Urothelium cell line (cell line): ENCODE data around the gene DLX2.
A peak's percentile ranks its signal among the peaks of the same experiment; 100 is the strongest.

Experiments
- DNase-seq: peaks from one replicate; pipeline ENCODE4 v3.0.0; 2011; ENCODE audit warnings: low spot score, mixed read lengths
- FAIRE-seq: peaks from 2 replicates; lab custom pipeline; 2011; peaks lifted over from hg19 to GRCh38; lab: Jason Lieb, UNC

Gene DLX2

DNA sequence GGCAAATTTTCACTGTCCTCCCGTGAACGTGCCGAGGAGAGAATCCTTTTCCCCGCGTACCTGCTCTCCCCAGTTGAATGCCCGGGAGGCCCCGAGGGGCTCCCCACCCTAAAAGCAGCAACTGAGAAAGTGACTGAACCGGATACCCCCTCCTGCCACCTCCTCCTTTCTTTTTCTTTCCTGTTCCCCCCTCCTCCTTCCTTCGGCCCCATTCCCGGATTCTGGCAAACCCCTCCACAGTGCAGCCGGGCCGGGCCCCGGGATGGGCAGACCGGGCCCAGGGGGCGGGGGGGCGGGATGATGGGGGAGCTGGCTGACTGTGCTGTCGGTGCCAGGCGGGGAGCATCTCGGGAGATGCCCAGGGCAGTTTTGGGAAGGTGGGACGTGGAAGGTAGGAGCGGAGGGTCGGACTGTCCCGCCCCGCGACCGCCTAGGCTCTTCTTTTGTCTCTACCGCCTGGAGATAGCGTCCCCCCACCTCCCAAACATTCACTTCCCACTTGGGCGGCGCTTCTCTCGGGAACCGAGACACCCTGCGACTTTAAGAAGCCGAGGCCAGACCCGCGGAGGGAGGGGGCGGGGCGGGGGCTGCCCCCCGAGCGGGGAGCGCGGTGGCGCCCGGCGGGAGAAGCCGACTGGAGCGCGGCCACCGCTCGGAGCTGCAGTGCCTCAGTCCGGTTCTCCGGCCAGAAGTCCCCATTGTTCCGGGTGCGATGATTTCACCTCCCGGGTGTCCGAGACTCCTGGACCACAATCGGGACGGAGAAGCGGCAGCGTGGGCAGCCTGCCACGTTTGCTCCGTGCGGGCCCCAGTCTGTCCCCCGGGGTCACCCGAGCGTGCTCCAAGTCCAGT, 8.2 kb downstream of the DLX2 start:
- DNase-seq = peak; percentile 65
- FAIRE-seq = no peak

DNA sequence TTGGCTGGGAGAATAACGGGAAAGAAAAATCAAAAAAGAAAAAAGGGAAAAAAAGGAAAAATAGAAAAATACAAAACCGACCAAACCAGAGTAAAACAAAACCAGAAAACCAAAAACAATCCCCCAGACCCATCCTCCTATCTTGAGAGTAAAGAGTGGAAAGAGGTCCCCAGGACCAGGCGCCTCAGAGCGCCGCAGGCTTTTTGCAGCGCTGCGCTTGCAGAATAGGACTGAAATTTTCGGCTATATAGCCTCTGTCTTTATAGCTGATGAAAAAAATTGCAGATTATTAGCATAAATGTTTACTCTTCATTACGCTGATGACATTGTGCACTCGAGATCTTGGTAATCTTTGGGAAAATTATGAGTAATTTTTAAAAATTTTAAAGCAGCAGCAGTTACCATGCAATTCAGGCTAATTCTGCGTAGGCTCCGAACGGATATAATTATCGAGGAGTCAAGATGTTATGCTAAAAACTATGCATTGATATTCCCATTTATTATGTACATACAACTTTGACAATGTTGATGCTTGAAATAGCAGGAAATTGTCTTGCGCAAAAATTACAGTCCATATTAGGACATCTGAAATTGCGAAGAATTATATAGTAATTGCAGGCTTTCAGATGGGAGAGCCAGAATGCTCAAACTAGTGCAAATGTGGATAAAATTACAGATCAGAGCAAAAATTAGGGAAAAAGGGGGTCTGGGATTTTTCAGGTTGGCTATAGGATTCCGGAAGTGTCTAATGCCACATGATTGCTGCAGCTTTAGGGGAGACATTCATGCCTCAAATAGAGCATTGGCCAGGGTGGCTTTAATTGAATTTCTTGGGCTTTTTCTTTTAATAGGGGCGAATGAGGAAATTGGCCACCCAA, 9.0 kb downstream of the DLX2 start:
- DNase-seq = no peak
- FAIRE-seq = no peak

DNA sequence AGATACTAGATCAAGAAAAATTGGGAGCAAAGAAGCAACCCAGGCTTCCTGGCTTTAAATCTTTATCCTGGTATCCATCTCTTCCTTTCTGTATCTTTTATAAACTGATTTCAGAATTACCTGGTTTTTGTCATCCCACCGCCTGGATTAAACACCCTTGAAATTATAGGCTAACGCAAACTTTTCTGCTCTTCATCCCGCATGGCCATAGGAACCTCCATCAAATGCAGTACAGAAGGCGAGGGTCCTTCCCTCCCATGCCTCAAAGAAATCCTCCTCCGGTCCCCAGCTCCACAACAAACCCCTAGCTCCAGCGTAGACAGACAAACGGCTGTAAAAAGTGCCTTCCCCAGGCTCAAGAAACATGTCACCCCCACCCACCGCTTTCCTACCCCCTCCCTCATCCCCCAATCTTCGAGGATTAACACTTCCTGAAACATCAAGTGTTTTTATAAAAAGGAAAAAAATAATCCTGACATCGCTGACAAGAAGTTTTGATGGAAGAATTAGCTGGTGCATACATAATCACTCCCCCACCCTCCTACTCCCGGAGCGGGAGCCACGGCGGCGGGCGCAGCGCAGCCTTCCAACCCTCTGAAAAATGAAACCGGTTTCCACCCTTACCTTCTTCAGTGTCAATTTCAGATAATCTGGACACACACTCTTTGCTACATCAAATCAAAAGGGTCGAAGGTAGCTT, 9.8 kb downstream of the DLX2 start:
- DNase-seq (no peak), FAIRE-seq (no peak)

DNA sequence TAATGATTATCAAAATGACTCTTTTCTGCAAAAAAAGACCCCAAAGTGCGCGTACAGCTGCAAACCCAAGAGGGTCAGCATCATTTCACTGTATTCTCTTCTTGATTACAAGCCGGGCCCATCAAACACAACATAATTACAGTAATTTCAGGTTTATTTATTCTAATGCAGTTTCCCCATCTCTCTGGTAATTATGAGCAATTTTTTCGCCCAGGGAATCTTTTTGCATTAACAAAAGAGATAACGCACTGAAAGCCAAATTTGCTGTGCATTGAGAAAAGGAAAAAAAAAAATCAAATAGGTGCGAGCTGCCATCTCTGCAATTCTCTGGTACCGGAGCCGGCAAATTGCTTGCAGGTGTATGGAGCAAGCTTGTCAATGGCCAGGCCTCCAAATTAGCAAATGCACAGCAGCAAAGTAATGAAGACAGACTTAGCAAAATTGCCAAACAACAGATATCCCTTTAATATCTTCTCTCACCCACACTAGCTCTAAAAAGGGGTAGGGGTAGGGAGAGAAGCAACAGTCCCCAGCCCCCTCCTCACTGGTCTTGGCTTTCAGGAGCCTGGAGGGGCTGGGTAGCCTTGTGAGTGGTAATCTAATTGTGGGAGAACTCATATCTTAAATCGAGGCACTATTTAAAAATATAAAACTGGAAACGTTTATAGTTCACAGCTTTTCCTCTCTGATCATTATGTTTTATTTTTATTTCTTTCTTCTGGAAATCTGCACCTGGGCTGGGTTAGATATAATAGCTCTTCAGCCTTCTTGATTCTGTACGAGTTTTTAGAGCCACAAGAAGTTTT, 10.7 kb downstream of the DLX2 start:
- no peak for FAIRE-seq
- no peak for DNase-seq

DNA sequence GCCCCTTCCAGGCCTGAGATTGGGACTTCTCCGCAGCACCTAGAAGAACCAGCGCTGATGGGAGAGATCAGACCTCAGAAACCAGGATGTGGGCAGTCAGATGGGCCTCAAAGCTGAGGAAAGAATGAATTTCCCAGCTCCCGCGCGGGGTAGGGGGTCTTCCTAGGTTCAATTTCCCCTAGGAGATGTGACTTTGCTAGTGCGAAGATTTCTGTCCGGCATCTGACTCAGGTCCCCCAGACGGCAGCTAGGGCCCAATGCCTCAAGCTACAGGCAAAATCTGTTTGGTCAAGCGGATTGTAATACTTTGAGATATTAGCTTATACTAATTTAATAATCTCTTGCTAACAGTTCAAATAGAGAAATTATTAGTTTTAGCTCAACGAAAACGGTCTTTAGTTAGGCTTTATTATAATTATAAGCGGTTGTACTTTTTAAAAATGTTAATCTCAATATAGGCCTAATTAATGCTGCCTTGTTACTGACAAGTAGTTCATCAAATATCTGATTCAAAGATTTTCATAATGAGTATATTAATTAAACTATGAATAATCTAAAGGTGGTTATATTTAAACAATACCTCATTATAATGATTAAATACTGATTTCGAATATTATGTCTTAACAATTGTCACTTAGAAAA, 11.6 kb downstream of the DLX2 start:
- no peak for DNase-seq
- no peak for FAIRE-seq

DNA sequence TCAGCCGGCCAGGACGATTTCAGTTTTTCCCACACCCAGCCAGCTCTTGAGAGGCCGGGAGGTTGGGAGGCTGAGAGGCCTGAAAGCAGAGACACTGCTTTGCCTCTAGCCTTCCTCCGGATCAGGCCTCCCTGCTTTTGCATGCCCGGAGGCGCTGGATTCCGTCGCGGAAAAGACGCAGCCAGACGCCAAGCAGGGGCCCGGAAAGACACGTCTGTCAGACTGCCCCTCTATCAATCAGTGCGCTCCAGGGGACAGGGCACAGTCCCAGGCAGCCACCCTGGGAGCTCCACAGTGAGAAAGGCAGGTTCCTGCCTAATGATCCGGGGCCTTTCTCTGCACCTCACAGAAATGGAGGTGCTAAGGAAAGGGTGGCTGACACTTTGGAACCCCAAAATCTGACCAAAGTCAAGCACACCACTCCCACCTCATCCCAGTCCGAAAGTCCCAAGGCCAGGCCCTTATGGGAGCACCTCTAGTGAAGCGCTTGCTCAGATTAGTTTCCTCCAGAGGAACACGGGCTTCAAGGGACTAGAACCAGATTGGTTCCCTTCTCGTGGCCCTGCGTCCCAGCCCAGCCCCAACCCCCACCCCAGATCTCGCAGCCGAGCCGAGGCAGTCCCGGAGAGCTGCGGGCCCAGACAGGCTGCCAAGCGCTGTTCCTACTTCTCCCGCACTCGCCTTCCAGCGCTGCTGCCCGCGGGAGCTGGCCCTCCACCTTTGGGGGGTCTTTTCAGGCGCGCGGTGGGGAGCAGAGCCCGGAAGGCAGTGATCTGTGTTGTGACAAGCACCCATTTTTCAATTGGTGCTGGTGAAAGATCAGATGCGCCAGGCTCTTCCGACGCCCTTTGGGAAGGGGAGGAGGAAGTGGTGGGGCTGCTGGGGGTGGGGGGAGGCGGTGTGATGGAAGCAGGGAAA, 12.4 kb downstream of the DLX2 start:
- FAIRE-seq (no peak), DNase-seq (no peak)

DNA sequence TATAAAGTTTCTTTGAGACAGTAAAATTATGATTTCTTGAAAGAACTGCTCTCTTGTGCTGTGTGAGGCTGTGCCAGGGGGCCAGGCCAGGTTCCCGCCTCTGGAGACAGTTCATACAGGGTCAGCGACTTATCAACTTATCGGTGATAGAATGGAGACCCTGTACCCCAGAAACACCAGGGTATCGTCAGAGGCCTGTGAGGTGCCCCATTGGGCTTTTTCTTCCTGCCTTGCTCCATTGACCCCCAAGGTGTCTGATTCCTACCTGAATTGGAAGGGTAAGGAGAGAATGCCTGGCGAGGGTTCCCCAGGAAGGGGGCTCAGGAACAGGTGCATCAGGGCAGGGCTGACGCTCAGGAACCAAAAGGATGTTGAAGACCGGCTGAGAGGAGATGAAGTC, 13.1 kb downstream of the DLX2 start:
- no peak for DNase-seq
- FAIRE-seq = no peak

DNA sequence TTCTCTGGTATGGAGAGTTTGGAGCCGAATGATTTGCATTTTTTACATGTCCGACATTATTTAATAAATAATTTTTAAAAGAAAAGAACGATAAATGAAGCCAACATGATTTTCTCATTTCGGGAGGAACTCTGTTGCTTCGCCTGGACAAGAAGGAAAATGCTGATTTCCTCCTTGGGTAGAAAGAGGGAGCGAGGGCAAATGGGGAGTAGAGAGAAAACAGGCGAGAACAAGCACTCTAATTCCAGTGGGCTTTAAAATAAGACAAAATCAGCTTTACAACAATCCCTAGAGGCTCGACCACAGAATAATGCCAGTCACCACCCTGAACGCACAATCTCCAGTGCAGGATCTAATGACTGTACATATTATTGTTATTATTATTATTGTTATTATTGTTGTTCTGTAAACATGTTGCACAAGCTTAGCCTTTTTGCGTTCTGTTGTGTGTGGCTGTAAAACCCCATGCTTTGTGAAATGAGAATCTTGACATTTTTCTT, 13.6 kb downstream of the DLX2 start:
- DNase-seq (no peak), FAIRE-seq (no peak)

DNA sequence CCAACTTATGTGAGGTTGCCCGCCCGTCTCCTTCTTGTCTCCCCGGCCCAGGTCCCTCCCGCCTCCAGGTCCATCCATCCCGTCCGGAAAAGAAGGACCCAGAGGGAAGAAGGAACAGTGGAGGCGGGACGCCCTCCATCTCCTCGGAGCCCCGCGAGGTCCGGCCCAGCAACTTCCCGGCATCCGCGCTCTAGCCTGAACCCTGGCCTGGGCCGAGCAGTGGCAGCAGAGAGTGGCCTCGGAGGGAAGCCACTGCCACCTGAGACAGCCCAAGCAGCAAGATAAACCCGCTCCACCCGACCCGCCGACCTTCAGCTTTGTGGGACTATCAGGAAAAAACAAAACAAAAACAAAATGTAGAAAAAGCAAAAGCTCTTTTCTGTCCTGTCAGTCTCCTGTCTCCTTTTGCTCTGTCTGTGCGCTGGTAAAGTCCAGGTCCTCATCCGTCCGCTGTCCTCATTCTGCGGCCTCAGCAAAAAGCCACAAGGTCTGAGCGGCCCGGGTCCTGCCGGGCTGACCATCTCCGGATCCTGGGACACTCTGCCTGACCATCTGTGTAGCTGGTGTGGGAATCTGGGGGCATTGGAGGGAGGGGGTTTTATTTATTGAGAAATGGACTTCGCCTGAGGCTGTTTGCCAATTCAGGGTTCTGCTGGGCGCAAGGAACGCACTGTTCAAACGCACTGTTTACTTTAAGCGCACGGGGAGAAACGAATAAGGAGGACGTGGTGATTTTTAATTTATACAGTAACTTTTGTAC, 14.3 kb downstream of the DLX2 start:
- FAIRE-seq (no peak), DNase-seq (no peak)

DNA sequence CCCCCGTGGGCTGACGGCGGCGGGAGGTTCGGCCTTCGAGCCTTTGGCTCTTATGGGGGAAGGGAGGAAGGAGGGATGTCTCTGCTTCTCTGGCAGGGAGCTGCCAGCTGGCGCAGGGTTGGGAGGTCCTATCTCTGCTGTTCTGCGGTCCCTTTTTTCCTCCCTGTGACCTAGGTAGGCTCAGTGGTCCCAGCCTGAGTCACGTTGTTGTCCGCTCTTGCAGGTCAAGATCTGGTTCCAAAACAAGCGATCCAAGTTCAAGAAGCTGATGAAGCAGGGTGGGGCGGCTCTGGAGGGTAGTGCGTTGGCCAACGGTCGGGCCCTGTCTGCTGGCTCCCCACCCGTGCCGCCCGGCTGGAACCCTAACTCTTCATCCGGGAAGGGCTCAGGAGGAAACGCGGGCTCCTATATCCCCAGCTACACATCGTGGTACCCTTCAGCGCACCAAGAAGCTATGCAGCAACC, 14.9 kb downstream of the DLX2 start:
- FAIRE-seq (no peak), DNase-seq (no peak)

DNA sequence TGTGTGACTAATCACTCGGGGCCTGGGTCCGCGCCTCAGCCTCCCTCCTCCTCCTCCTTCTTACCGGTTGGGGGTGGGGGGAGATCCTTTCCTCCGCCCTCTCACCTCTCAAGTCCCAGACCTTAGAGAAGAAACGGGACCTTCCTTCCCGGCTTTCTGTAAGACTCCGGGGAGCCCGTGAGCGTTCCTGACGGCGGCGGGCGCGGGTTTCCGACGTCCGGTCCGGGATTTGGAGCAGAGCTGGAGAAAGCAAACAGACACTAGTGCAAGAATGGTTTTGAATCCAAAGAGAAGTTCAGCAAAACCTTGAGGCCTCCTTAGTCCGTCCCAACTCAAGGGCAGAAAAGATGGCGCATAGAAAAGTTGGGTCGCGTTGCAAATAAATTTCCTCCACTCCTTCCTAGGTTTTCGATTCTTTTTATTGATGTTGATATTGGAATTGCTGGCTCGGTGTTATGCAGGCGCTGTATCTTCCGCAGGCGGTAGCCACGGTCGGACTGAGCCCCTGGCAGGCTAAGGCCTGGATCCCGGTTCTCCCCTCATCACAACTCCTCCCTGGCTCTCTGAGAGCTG, 15.4 kb downstream of the DLX2 start:
- DNase-seq (no peak), FAIRE-seq (no peak)

DNA sequence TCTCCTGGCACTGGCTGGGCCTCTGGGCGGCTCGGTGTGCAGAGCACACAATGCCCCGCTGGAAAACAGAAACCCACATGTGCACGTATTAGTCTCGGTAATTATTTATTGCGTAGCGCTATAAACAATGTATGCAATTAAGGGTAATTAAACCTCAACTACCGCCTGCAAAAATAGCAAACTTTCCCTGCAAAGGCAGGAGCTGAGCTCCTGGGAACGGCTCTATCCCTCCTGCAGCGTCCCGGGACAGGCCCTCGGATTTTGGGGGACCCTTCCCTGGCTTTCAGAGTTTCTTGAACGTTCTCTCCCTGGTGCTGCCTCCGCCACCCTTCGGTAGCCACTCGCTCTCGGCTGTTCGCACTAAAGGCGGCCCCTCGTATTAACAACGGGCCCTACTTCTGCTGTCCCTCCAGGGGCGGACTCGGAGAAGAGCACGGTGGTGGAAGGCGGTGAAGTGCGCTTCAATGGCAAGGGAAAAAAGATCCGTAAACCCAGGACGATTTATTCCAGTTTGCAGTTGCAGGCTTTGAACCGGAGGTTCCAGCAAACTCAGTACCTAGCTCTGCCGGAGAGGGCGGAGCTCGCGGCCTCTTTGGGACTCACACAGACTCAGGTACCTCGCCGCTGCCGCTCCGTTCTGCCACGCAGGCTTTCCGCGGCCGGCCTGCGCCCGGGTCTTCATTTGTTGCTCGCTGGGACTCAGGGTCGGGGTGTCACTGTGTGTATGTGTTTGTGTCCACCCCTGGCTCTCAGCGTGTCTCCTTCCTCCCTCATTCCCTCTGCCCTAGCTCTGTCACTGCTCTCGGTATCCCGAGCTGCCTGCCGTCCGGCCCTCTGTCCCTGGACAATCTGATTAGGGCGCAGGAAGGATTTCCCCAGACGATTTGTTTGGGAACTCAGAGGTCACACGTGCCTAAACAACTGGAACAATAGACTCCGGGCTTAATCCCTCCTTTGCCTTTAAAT, 16.2 kb downstream of the DLX2 start:
- DNase-seq (no peak), FAIRE-seq (no peak)

DNA sequence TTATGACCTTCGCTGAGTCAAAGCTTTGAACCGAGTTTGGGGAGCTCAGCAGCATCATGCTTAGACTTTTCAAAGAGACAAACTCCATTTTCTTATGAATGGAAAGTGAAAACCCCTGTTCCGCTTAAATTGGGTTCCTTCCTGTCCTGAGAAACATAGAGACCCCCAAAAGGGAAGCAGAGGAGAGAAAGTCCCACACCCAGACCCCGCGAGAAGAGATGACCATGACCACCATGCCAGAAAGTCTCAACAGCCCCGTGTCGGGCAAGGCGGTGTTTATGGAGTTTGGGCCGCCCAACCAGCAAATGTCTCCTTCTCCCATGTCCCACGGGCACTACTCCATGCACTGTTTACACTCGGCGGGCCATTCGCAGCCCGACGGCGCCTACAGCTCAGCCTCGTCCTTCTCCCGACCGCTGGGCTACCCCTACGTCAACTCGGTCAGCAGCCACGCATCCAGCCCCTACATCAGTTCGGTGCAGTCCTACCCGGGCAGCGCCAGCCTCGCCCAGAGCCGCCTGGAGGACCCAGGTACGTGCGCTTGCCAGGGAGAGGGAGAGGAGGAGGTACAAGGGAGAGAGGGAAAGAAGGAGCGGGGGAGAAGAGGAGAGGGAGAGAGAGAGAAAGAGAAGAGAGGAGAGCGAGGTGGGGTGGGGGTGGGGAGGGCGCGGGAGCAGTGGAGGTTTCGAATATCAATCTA, 17.1 kb downstream of the DLX2 start, which contains the start of gene DLX1:
DLX1 (plus strand) TSS at position 48 of the 700 bp plus-strand sequence; CDS start at position 219, 171 bp downstream.
- FAIRE-seq (no peak), DNase-seq (no peak)

DNA sequence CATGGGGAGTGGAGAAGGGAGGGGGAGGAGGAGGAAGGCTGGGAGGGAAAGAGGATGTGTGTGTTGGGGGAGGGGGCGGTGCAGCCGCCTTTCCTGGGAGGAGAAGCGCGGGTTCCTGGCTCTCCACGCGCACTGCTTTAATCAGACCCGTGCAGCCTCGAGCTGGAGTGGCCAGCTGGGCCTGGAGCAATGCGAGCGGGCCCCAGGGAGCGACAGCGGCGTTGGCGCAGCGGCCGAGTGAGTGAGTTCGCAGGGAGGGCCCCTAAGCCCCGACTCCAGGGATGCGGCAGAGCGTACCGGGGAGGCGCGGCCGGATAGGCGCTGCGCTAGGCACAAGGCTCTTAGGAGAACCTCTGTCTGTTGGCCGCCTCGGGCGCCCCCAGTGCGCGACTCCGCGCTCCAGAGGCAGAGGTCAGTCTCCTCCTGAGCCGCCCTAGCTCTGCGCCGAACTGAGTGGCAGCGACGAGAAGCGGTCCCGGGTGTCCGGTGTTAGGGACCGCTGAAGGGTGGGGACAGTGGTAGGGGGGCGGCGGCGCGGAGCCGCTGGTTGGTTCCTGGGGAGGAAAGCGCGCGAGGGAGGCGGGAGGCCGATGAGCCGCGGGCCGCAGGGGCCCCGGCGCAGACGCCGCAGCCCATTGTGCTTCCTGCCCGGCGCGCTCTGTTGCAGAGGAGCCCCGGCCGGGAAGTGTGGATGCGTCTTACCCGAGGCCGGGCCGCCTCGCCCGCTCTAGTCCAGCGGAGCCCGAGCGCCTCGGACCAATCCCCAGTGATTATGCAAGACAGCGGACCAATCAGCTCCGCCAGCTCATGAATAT, 17.8 kb downstream of the DLX2 start:
- DNase-seq (no peak), FAIRE-seq (no peak)

DNA sequence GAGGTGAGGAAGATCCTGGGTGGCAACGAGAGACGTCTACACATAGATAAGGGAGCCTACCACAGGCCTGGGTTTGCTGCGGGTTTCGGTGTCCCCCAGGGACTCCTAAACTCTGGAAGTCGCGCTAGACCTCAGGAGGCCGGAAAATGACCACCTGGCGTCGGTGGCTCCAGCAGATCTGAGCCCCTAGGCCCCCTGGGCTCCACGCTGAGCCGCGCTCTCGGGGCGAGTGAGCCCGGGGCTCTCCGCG, 18.4 kb downstream of the DLX2 start:
- FAIRE-seq (no peak), DNase-seq (no peak)
